AG09309 (cell line): ENCODE measurements around the gene HPS1.

Experiments
- DNase-seq: peaks from one replicate; pipeline ENCODE4 v3.0.0-alpha.2; 2010; ENCODE audit warnings: low read depth
- H3K4me3 ChIP-seq: 2 replicates; pipeline ENCODE4 v1.5.1; 2011; ENCODE audit warnings: mild to moderate bottlenecking, low read depth, low read length, moderate library complexity; ENCODE audit not compliant: control insufficient read depth
- CTCF ChIP-seq: IDR thresholded peaks from 2 replicates; pipeline ENCODE4 v1.5.1; 2011; ENCODE audit warnings: mild to moderate bottlenecking, low read depth, low read length, inconsistent platforms; ENCODE audit not compliant: insufficient read depth, control insufficient read depth; ENCODE audit errors: missing control alignments

HPS1 gene

GRCh38 chr10:98433881-98434732, 12.6 kb downstream of the HPS1 start:
- DNase-seq: no peak
- H3K4me3 ChIP-seq: no peak overlapping the region
- no peak for TF ChIP-seq CTCF

GRCh38 chr10:98433371-98433770, 13.4 kb downstream of the HPS1 start:
- TF ChIP-seq CTCF: no peak
- no peak for DNase-seq
- no peak overlapping the region for H3K4me3 ChIP-seq

- TF ChIP-seq CTCF: no peak
- H3K4me3 ChIP-seq: no peak overlapping the region
- DNase-seq: no peak
These were observed 14.4 kb downstream of the HPS1 start for GRCh38 chr10:98432330-98432729.

GRCh38 chr10:98431016-98431415, 15.7 kb downstream of the HPS1 start:
- no peak overlapping the region for H3K4me3 ChIP-seq
- no peak for TF ChIP-seq CTCF
- DNase-seq: no peak

- DNase-seq: no peak
- no peak for TF ChIP-seq CTCF
- no peak overlapping the region for H3K4me3 ChIP-seq
These were observed 16.3 kb downstream of the HPS1 start for GRCh38 chr10:98430427-98430826.

GRCh38 chr10:98429320-98430072, 17.2 kb downstream of the HPS1 start:
- TF ChIP-seq CTCF: no peak
- DNase-seq: no peak
- no peak overlapping the region for H3K4me3 ChIP-seq
